Measurements from ENCODE around the gene AGPAT3. TPM values are rescaled to one million over a fixed set of nuclear protein-coding genes. Genes with fewer than 3 reads are reported as not detected.

Gene AGPAT3
- total RNA-seq, 1 experiment from 2014 or later, result 13.0 TPM

GRCh38 chr21:43954042-43954441 is 89.0 kb downstream of the AGPAT3 start:
- Histone ChIP-seq H2BK120ac (ENCODE audit: low read depth, low read length, poor library complexity, severe bottlenecking) (no peak overlapping the region), H3K4me1 (ENCODE audit: insufficient read depth, low read length) (no peaks in the 10 kb centered on the region), H3K79me1 (ENCODE audit: insufficient read depth, low read depth, low read length, poor library complexity, severe bottlenecking) (no peaks in the 10 kb centered on the region), H3K27me3 (ENCODE audit: insufficient read depth, low read length) (no peaks in the 10 kb centered on the region), H3K4me2 (ENCODE audit: insufficient read depth, insufficient read length, low read length) (no peak overlapping the region), H4K8ac (replicated peaks; ENCODE audit: insufficient read length, low read depth, low read length) (no peak overlapping the region), H3T11ph (ENCODE audit: low read length) (no peak overlapping the region), H2BK20ac (ENCODE audit: low read depth, low read length, poor library complexity, severe bottlenecking) (no peak overlapping the region), H3K27ac (ENCODE audit: insufficient read length, low read depth, low read length) (no peak overlapping the region), H3K23ac (ENCODE audit: insufficient read length, low read depth, low read length) (no peak overlapping the region), H2BK12ac (ENCODE audit: insufficient read length, low read depth, low read length) (no peak overlapping the region), H2AFZ (ENCODE audit: low read length) (no peak overlapping the region), H3K23me2 (ENCODE audit: insufficient read length, low read depth, low read length, poor library complexity, severe bottlenecking) (no peaks in the 10 kb centered on the region), H2BK5ac (ENCODE audit: insufficient read length, low read length) (no peak overlapping the region), H3K14ac (ENCODE audit: insufficient read depth, low read length) (no peak overlapping the region), H2BK15ac (ENCODE audit: low read depth, low read length) (no peak overlapping the region), H4K5ac (ENCODE audit: insufficient read length, low read depth, low read length) (no peak overlapping the region), H3K79me2 (ENCODE audit: insufficient read depth, low read length) (no peaks in the 10 kb centered on the region), H3K9ac (ENCODE audit: extremely low read depth, insufficient read length, low read length) (no peak overlapping the region), H2AK5ac (ENCODE audit: insufficient read length, low read length) (no peak overlapping the region), H3K56ac (ENCODE audit: insufficient read length, low read depth, low read length) (no peak overlapping the region), H4K91ac (ENCODE audit: insufficient read length, low read depth, low read length) (no peak overlapping the region), H3K9me3 (ENCODE audit: control insufficient read depth, low read depth, low read length) (no peaks in the 10 kb centered on the region), H3K18ac (ENCODE audit: insufficient read length, low read depth, low read length) (no peak overlapping the region), H4K20me1 (ENCODE audit: control insufficient read depth, insufficient read depth, insufficient read length) (no peaks in the 10 kb centered on the region), H3K4ac (ENCODE audit: low read depth, low read length) (no peak overlapping the region)
- Mint-ChIP-seq H3K4me3 (no peak overlapping the region; a peak in 1 of 5 replicates), H3K27me3 (ENCODE audit: low read depth) (no peaks in the 10 kb centered on the region), H3K4me1 (peaks cover 2 to 3% of the 10 kb centered on the region in 2 experiments; a peak in 2 of 4 replicates), H3K36me3 (ENCODE audit: insufficient read depth in 1 of 3, low read depth in 3 of 3) (no peaks in the 10 kb centered on the region; a peak in 1 of 7 replicates), H3K27ac (no peak overlapping the region), H3K9me3 (peaks cover 8 to 9% of the 10 kb centered on the region in 2 experiments; a peak in 4 of 5 replicates)
- TF ChIP-seq CTCF (conservative IDR thresholded peaks at IDR 0.05), result no peak
- no CpG with 5 or more reads among the region's 11 CpGs for WGBS (ENCODE audit: extremely low coverage, insufficient read length, low lambda C conversion rate)
- DNase-seq, result no peak
